Stimulated activated CD4-positive, alpha-beta T cell treated with anti-CD3 and anti-CD28 coated beads, Interleukin-1b, Interleukin-23, amount 100 ng/mL, for 1 hour (primary cell): ENCODE data around the gene EME2.

Experiments used
- DNase-seq, 2 donors: peaks; one replicate each; pipeline ENCODE4 v3.0.0-alpha.2; 2020; ENCODE audit warnings: low read depth in 2 of 2

Gene EME2

DNA sequence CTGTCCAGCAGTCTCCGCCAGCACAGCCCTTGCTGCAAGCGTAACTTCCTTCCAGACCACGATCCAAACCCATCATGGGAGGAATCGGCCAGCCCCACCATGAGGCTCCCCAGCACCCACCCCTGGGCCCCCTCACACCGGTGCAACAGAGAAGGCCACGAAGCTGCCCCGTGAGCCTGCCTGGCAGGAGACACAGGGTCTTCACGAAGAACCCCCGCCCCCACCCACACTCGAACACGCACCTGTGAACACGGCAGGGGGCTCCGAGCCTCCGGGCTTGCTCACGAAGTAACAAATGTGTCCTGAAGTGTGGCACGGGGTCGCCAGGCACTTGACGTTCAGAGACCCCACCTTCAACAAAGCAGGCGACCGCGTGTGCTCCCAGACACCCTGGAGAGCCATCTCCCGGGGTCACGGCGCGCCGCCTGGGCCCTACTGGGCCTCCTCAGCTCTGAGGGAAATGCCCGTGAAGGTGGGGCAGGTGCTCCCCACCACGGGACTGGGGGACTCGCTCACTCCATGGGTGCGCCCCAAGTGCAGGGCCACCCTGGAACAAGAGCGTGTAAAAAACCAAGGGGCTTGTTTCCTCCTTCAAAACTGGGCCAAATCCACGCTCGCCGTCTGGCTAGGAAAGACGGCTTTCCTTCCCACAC is 46.4 kb downstream of the EME2 start:
- no peak for DNase-seq

DNA sequence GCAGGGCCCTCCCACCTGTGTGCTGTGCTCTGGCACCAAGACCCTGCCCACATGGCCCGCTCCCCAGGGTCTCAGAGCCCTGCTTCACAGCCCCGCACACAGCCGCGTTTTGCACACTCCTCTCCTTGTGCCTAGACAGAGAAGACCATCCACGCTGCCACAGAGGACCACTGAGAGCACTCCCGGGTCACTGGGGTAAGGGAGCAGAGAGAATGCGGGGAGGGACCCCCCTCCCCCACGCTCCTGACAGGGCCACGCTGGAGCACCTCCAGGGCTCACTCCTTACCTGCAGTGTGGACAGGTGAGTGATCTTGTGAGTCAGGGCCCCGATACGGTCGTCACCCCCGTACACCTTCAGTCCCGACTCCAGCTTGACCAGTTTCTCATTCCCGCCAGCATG is 47.0 kb downstream of the EME2 start:
- DNase-seq, result no peak

DNA sequence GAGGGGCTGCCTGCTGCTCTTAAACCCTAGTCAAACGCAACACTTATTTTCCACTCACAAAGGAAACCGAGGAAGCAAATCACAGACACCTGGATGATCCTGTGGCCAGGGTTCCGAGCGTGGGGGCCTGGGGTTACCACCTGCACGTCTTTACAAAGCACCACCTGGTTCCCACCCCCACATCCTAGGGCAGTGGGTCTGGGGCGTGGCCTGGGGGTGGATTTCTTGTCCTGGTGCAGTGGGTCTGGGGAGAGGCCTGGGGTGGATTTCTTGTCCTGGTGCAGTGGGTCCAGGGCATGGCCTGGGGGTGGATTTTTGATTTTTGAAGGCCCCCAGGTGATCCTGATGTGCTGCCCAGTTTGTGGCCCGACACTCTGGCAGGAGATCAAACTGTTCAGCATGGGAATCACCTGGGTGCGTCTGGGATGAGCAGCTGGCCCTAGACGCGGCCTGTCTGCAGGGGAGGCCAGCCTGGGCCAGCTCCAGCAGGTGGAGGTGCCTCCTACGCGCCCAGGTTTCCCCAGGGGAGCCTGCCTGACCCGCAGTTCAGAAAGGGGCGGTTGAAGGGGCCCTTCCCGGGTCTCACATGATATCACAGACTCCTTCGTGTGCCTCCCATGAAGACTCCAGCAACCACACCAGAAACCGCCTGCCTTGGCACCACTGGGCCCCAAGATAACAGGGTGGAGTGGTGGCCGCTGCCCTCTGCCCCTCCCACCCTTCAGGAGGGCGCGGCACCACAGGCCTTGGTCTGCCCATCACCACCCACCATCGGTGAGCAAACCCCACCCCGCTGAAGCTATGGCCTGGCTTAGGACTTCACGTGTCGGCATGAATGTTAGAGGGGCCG is 47.7 kb downstream of the EME2 start:
- DNase-seq, result no peak

DNA sequence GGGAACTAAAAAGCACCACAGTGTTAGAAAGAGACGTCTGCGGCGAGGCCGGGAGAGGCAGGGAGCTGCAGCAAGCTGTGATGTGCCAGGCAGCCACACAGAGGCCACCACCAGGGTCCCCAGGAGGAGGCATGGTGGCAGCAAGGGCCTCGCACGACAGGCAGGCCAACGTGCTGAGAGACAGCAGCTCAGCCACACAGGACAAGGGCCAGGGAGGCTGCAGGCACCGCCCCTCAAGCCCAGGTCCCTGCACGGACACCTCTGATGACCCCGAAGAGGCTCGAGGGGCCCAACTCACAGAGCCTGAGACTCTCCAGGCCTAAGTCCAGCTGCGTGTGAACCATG is 48.3 kb downstream of the EME2 start:
- no peak for DNase-seq

DNA sequence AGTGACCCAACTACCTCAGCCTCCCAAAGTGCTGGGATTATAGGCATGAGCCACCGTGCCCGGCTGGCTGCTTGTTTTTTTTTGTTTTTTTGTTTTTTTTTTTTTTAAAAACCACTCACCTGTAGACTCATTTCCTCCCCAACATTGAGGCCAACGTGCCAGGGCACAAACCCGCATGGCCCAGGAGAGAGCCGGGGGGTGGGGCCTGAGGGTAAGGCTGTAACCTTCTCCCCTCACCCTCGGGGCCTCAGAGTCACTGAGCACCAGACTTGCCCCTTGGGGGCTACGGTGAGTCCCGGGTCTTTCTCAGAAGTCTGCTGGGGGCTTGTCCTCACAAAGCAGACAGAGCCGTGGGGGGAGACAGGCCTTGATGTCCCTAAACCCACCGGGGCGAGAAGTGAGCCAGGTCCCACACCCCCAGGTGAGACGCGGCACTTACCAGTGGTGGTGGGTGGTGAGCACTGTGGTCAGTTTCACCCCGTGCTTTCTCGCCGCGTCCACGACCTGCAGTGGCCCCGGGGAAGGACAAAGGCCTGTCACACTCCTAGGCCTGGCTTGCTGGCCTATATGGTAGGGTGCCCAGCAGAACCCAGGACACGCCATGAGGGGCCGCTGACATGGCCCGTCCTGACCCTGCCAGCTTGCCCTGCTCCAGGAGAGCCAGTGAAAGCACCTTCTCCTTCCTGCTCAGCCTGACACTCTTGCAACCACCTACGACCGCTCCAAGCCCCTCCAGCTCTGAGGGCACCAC is 49.4 kb downstream of the EME2 start:
- DNase-seq, result no peak

DNA sequence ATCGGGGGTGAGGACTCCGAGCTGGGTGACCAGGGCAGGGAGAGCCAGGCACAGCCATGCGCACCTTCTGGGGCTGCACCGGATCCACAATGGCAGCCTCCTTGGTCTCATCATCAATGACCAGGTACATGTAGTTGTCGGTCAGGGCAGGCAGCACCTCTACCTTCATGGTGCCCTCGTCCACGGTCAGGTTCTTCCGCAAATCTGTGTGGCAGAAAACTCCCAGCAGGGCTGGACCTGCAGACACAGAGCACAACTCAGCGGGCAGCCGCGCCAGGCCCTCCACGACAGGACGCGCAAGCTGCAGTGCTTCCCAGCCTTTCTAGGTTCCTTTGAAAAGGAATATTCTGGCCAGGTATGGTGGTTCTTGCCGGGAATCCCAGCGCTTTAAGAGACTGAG is 50.2 kb downstream of the EME2 start:
- no peak for DNase-seq

DNA sequence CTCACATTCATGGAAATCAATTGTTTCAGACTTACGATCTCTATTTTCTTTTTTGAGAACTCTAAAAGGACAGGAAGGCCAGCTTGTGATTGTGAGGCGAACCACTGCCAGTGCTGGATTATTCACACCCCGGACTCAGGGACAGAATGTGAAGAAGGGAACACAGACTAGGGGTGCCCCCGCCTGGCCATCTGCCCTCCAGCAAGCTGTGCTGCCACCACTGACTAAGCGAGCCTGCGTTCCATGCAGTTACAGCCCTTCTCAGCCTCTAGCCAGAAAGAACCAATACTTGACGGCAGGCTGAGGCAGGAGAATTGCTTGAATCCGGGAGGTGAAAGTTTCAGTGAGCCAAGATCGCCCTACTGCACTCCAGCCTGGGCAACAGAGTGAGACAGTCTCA is 51.2 kb downstream of the EME2 start:
- DNase-seq, result no peak

DNA sequence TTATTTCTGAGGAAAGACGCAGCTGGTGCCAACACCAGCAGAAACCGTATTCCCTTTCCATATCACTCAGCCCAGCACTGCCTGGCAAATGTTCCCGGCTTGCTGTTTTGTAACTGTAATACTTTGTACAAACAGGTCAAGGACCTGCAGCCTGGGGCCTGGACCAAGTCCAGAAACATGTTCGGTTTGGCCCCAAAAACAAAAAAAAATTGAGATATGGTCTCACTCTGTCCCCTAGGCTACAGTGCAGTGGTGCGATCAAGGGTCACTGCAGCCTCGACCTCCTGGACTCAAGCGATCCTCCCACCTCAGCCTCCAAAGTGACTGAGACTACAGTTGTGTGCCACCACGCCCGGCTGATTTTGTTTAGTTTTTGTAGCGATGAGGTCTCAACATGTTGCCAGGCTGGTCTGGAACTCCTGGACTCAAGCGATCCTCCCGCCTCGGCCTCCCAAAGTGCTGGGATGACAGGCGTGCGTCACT is 52.8 kb downstream of the EME2 start:
- DNase-seq, result no peak
